Measurements from ENCODE around the gene ARMC8. TPM values are rescaled to one million over a fixed set of nuclear protein-coding genes. Genes with fewer than 3 reads are reported as not detected.

ARMC8 gene
- total RNA-seq, 1 experiment from 2014 or later = 63.6 TPM

- Histone ChIP-seq H3K14ac (ENCODE audit: insufficient read depth, low read length) (no peak overlapping the region), H3K4me2 (ENCODE audit: insufficient read depth, insufficient read length, low read length) (no peak overlapping the region), H3K23ac (ENCODE audit: insufficient read length, low read depth, low read length) (no peak overlapping the region), H2BK12ac (ENCODE audit: insufficient read length, low read depth, low read length) (no peak overlapping the region), H2BK120ac (ENCODE audit: low read depth, low read length, poor library complexity, severe bottlenecking) (no peak overlapping the region), H3K4me1 (ENCODE audit: insufficient read depth, low read length) (no peaks in the 10 kb centered on the region), H2AK5ac (ENCODE audit: insufficient read length, low read length) (no peak overlapping the region), H3K9ac (ENCODE audit: extremely low read depth, insufficient read length, low read length) (no peak overlapping the region), H2BK5ac (ENCODE audit: insufficient read length, low read length) (no peak overlapping the region), H2BK15ac (ENCODE audit: low read depth, low read length) (no peak overlapping the region), H3K79me2 (ENCODE audit: insufficient read depth, low read length) (no peaks in the 10 kb centered on the region), H3K79me1 (ENCODE audit: insufficient read depth, low read depth, low read length, poor library complexity, severe bottlenecking) (no peaks in the 10 kb centered on the region), H2BK20ac (ENCODE audit: low read depth, low read length, poor library complexity, severe bottlenecking) (no peak overlapping the region), H4K8ac (replicated peaks; ENCODE audit: insufficient read length, low read depth, low read length) (no peak overlapping the region), H3T11ph (ENCODE audit: low read length) (no peak overlapping the region), H4K5ac (ENCODE audit: insufficient read length, low read depth, low read length) (no peak overlapping the region), H4K91ac (ENCODE audit: insufficient read length, low read depth, low read length) (no peak overlapping the region), H3K27me3 (ENCODE audit: insufficient read depth, low read length) (no peaks in the 10 kb centered on the region), H3K56ac (ENCODE audit: insufficient read length, low read depth, low read length) (no peak overlapping the region), H3K18ac (ENCODE audit: insufficient read length, low read depth, low read length) (no peak overlapping the region), H3K9me3 (ENCODE audit: control insufficient read depth, low read depth, low read length) (no peaks in the 10 kb centered on the region), H3K27ac (ENCODE audit: insufficient read length, low read depth, low read length) (no peak overlapping the region), H4K20me1 (ENCODE audit: control insufficient read depth, insufficient read depth, insufficient read length) (no peaks in the 10 kb centered on the region), H2AFZ (ENCODE audit: low read length) (no peak overlapping the region), H3K4ac (ENCODE audit: low read depth, low read length) (no peak overlapping the region), H3K23me2 (ENCODE audit: insufficient read length, low read depth, low read length, poor library complexity, severe bottlenecking) (no peaks in the 10 kb centered on the region)
- Mint-ChIP-seq H3K36me3 (ENCODE audit: insufficient read depth in 1 of 3, low read depth in 3 of 3) (no peaks in the 10 kb centered on the region; a peak in 1 of 7 replicates), H3K4me3 (no peak overlapping the region), H3K27ac (no peak overlapping the region), H3K27me3 (ENCODE audit: low read depth) (peaks cover 3% of the 10 kb centered on the region; the same call in 1 of the 2 replicates), H3K9me3 (peaks cover 0 to 3% of the 10 kb centered on the region in 2 experiments; a peak in 1 of 5 replicates), H3K4me1 (peaks cover 2 to 4% of the 10 kb centered on the region in 2 experiments; a peak in 3 of 4 replicates)
- no peak for DNase-seq
- no CpG with 5 or more reads among the region's 2 CpGs for WGBS (ENCODE audit: extremely low coverage, insufficient read length, low lambda C conversion rate)
- no peak for TF ChIP-seq CTCF (conservative IDR thresholded peaks at IDR 0.05)
Measured at GRCh38 chr3:138139691-138140090, 47.4 kb upstream of the ARMC8 start.

Data from H9 (cell line).